HG03378 (cell line): ENCODE measurements around the gene RGS3.

Source experiments
- ATAC-seq: cut with Tn5 transposase; IDR thresholded peaks from one replicate; pipeline ENCODE4 v1.9.1; 2021; ENCODE audit warnings: mild to moderate bottlenecking, moderate library complexity; ENCODE audit not compliant: unreplicated experiment

RGS3 gene

GRCh38 chr9:113597390-113598241, 134.1 kb downstream of the RGS3 start:
- no peak for ATAC-seq

- no peak for ATAC-seq
Measured at GRCh38 chr9:113598451-113598850, 134.9 kb downstream of the RGS3 start.

- ATAC-seq, result no peak
Measured at GRCh38 chr9:113598883-113599282, 135.4 kb downstream of the RGS3 start.

- no peak for ATAC-seq
Measured at GRCh38 chr9:113599646-113600022, 136.1 kb downstream of the RGS3 start.

GRCh38 chr9:113600023-113600823, 136.7 kb downstream of the RGS3 start:
- no peak for ATAC-seq

GRCh38 chr9:113600871-113601614, 137.5 kb downstream of the RGS3 start:
- ATAC-seq, result no peak

GRCh38 chr9:113601656-113602055, 138.1 kb downstream of the RGS3 start:
- ATAC-seq, result no peak

- peak; percentile 76 for ATAC-seq
Measured at GRCh38 chr9:113602126-113603047, 138.9 kb downstream of the RGS3 start.

GRCh38 chr9:113603048-113603375, 139.5 kb downstream of the RGS3 start:
- no peak for ATAC-seq

- ATAC-seq, result no peak
Measured at GRCh38 chr9:113603773-113604172, 140.2 kb downstream of the RGS3 start.

GRCh38 chr9:113604393-113604792, 140.9 kb downstream of the RGS3 start:
- ATAC-seq, result no peak

GRCh38 chr9:113606510-113606909, 143.0 kb downstream of the RGS3 start:
- no peak for ATAC-seq

- no peak for ATAC-seq
Measured at GRCh38 chr9:113608082-113608685, 144.7 kb downstream of the RGS3 start.

- ATAC-seq, result no peak
Measured at GRCh38 chr9:113609562-113610318, 146.2 kb downstream of the RGS3 start.

- no peak for ATAC-seq
Measured at GRCh38 chr9:113611461-113612215, 148.1 kb downstream of the RGS3 start.

GRCh38 chr9:113612216-113612747, 148.8 kb downstream of the RGS3 start:
- ATAC-seq, result no peak

- ATAC-seq, result no peak
Measured at GRCh38 chr9:113612828-113613227, 149.3 kb downstream of the RGS3 start.

GRCh38 chr9:113613815-113614413, 150.4 kb downstream of the RGS3 start:
- ATAC-seq, result no peak
